Vagina (tissue), 2 donors: ENCODE data around the gene CCZ1.
"Not testable (repeated sequence)": the region's sequence is repeated elsewhere in the genome, so short reads cannot be mapped to it uniquely, and the experiment has no call there.

Experiments
- POLR2A ChIP-seq, 2 donors: fragments of 450-650 bp; IDR thresholded peaks; one replicate each; pipeline ENCODE4 v1.6.1; 2017; ENCODE audit warnings: antibody characterized with exemption in 2 of 2, mild to moderate bottlenecking in 2 of 2, moderate library complexity in 2 of 2
- TF ChIP-seq, protein P1 (sequence below), 3 experiments: fragments of 450-650 bp in 2 of 3; fragments of 200-600 bp in 1 of 3; sonication (generic) in 1 of 3; IDR thresholded peaks; one replicate each; pipeline ENCODE4 v1.5.1; 2017 to 2019; ENCODE audit warnings: antibody characterized with exemption in 3 of 3, mild to moderate bottlenecking in 2 of 3, moderate library complexity in 2 of 3

DNA sequence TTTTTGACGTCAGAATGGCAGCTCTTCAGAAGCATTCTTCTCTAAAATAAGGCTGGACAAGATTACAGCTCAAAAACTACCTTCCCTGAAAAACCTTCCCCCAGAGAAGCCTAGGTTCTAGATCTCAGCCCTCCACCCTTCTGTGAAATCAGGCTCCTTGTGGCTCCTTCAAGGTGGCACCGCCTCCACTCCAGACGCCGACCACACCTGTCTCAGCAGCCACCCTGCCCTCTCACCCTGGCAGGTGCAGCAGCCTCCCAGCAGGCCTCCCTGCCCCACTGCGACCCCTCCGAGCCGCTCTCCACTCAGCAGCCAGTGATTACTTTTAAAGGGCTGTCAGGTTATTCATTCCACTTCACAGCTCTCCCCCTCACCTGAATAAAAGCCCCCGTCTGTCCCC is 75.0 kb downstream of the CCZ1 start:
- not testable (repeated sequence) for TF ChIP-seq POLR2A (IDR thresholded peaks at IDR 0.05)
- TF ChIP-seq, protein P1, sequence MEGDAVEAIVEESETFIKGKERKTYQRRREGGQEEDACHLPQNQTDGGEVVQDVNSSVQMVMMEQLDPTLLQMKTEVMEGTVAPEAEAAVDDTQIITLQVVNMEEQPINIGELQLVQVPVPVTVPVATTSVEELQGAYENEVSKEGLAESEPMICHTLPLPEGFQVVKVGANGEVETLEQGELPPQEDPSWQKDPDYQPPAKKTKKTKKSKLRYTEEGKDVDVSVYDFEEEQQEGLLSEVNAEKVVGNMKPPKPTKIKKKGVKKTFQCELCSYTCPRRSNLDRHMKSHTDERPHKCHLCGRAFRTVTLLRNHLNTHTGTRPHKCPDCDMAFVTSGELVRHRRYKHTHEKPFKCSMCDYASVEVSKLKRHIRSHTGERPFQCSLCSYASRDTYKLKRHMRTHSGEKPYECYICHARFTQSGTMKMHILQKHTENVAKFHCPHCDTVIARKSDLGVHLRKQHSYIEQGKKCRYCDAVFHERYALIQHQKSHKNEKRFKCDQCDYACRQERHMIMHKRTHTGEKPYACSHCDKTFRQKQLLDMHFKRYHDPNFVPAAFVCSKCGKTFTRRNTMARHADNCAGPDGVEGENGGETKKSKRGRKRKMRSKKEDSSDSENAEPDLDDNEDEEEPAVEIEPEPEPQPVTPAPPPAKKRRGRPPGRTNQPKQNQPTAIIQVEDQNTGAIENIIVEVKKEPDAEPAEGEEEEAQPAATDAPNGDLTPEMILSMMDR (IDR thresholded peaks at IDR 0.05), result not testable (repeated sequence)
